ENCODE measurements around the gene AP3S2.
"Not testable (repeated sequence)": the region's sequence is repeated elsewhere in the genome, so short reads cannot be mapped to it uniquely, and the experiment has no call there.

The AP3S2 gene

GRCh38 chr15:89794627-89795241 lies 99.1 kb downstream of the AP3S2 start:
- peak; percentile 68 for DNase-seq (ENCODE audit: low spot score)
- no peak for TF ChIP-seq CTCF (IDR thresholded peaks at IDR 0.05)
- Histone ChIP-seq H3K27ac (peak overlapping the region in 1 of 2 donors; percentile 48), H3K4me3 (no peak overlapping the region)

- TF ChIP-seq CTCF (IDR thresholded peaks at IDR 0.05) = no peak
- H3K4me3 ChIP-seq = no peak overlapping the region
- no peak overlapping the region for H3K27ac ChIP-seq
- DNase-seq (ENCODE audit: low spot score) = no peak
Measured at GRCh38 chr15:89792106-89792805, 101.5 kb downstream of the AP3S2 start.

GRCh38 chr15:89790661-89791060 lies 103.1 kb downstream of the AP3S2 start:
- Histone ChIP-seq H3K27ac (no peak overlapping the region), H3K4me3 (no peak overlapping the region)
- no peak for TF ChIP-seq CTCF (IDR thresholded peaks at IDR 0.05)
- DNase-seq (ENCODE audit: low spot score) = no peak

DNA sequence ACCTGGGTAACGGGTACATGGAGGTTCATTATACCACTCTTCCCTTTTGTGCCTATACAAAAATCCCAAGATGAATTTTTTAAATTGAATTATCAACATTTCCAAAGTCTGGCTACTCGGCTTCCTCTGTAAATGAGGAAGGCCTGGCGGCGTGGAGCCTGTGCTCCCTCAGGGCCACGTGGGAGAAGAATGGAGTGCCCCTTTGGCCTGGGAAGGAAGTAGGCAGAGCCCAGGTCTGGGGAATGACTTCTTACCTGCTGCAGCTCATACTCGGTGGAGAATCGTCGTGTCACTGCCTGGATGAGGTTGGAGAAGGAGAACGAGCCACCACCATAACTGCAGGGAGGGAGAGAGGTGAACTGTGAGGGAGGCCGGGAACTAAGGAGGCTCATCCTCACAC lies 103.6 kb downstream of the AP3S2 start:
- DNase-seq (ENCODE audit: low spot score) = no peak
- Histone ChIP-seq H3K4me3 (no peak overlapping the region), H3K27ac (no peak overlapping the region)
- TF ChIP-seq CTCF (IDR thresholded peaks at IDR 0.05) = no peak

DNA sequence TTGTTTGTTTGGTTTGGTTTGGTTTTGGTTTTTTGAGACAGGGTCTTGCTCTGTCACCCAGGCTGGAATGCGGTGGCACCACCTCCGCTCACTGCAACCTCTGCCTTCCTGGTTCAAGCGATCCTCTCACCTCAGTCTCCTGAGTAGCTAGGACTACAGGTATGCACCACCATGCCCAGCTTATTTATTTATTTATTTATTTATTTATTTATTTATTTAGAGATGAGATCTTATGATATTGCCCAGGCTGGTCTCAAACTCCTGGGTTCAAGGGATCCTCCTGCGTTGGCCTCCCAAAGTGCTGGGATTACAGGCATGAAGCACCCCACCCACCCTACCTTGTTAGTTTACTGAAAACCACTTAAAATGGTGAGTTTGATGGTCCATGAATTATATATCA lies 105.2 kb downstream of the AP3S2 start:
- not testable (repeated sequence) for H3K27ac ChIP-seq; DNase-seq (ENCODE audit: low spot score); H3K4me3 ChIP-seq

DNA sequence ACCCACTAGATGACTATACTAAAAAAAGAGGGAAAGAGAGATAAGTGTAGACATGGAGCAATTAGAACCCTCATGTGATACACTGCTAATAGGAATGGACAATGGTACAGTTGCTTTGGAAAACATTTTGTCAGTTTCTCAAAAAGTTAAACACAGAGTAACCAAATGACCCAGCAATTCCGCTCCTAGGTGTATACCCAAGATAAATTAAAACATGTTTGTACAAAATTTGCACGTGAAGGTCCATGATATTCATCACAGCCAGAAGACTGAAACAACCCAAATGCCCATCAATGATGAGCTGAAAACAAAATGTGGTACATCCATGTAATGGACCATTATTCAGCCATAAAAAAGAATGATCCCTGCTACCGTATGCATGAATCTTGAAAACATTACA lies 105.8 kb downstream of the AP3S2 start:
- Histone ChIP-seq H3K4me3 (no peak overlapping the region), H3K27ac (no peak overlapping the region)
- no peak for DNase-seq (ENCODE audit: low spot score)
- TF ChIP-seq CTCF (IDR thresholded peaks at IDR 0.05) = no peak

- no peak overlapping the region for H3K27ac ChIP-seq
- H3K4me3 ChIP-seq = no peak overlapping the region
- DNase-seq (ENCODE audit: low spot score) = no peak
- TF ChIP-seq CTCF (IDR thresholded peaks at IDR 0.05) = no peak
Measured at GRCh38 chr15:89785774-89786140, 108.0 kb downstream of the AP3S2 start.

All from coronary artery (tissue), 2 donors.